ENCODE data around the gene APBA2.

DNA sequence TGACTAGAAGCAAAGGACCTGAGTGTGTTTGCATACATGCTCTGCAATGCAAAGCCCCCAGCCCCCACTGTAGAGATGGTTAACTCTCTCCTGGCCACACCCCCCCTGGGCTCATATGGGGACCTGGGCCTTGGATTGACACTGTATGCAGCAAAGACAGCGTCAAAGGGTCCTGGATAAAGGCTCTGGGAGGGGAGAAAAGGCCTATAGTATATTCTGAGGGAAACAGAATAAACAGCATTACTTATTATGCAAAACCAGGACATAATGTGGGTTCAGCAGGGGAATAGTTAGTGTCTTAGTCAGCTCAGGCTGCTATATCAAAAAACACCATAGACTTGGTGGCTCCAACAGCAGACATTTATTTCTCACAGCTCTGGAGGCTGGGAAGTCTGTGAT, 158.7 kb downstream of the APBA2 start:
- TF ChIP-seq, protein P1, sequence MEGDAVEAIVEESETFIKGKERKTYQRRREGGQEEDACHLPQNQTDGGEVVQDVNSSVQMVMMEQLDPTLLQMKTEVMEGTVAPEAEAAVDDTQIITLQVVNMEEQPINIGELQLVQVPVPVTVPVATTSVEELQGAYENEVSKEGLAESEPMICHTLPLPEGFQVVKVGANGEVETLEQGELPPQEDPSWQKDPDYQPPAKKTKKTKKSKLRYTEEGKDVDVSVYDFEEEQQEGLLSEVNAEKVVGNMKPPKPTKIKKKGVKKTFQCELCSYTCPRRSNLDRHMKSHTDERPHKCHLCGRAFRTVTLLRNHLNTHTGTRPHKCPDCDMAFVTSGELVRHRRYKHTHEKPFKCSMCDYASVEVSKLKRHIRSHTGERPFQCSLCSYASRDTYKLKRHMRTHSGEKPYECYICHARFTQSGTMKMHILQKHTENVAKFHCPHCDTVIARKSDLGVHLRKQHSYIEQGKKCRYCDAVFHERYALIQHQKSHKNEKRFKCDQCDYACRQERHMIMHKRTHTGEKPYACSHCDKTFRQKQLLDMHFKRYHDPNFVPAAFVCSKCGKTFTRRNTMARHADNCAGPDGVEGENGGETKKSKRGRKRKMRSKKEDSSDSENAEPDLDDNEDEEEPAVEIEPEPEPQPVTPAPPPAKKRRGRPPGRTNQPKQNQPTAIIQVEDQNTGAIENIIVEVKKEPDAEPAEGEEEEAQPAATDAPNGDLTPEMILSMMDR (IDR thresholded peaks at IDR 0.05), result no peak
- TF ChIP-seq POLR2A (IDR thresholded peaks at IDR 0.05), result no peak

Data from stomach (tissue), 4 donors.